Tibial nerve (tissue), 4 donors: Measurements from ENCODE around the gene FBXL7. TPM values are rescaled to one million over a fixed set of nuclear protein-coding genes. Genes with fewer than 3 reads are reported as not detected.
A peak's percentile ranks its signal among the peaks of the same experiment; 100 is the strongest.

Source experiments
- DNase-seq, 2 donors: peaks; one replicate each; pipeline ENCODE4 v3.0.0-alpha.2; 2019; ENCODE audit warnings: low spot score in 2 of 2
- H3K27ac ChIP-seq, 4 donors: fragments of 200-600 bp; sonication (generic) in 3 of 4; one replicate each; pipeline ENCODE4 v1.5.1; 2017 to 2019; ENCODE audit warnings: mild to moderate bottlenecking in 1 of 4
- H3K27me3 ChIP-seq, 2 donors: fragments of 200-600 bp; sonication (generic) in 1 of 2; one replicate each; pipeline versions ENCODE4 v1.5.1 to v1.6.0; 2017 to 2019
- H3K36me3 ChIP-seq, 3 donors: fragments of 200-600 bp; sonication (generic); one replicate each; pipeline ENCODE4 v1.5.1; 2018 to 2019
- H3K4me1 ChIP-seq, 4 donors: fragments of 200-600 bp; sonication (generic) in 3 of 4; one replicate each; pipeline ENCODE4 v1.5.1; 2017 to 2019
- H3K4me3 ChIP-seq, 4 donors: fragments of 200-600 bp; sonication (generic) in 3 of 4; one replicate each; pipeline ENCODE4 v1.5.1; 2017 to 2019; ENCODE audit warnings: mild to moderate bottlenecking in 1 of 4, moderate library complexity in 1 of 4
- H3K9me3 ChIP-seq, 4 donors: fragments of 200-600 bp; sonication (generic) in 3 of 4; one replicate each; pipeline ENCODE4 v1.5.1; 2017 to 2019
- EP300 ChIP-seq, 2 donors: sonication (generic); formaldehyde crosslinking; IDR thresholded peaks; one replicate each; pipeline ENCODE4 v1.6.1; 2017; ENCODE audit warnings: antibody characterized with exemption in 2 of 2, mild to moderate bottlenecking in 1 of 2
- POLR2A ChIP-seq, 2 donors: fragments of 450-650 bp; IDR thresholded peaks; one replicate each; pipeline ENCODE4 v1.6.1; 2017; ENCODE audit warnings: antibody characterized with exemption in 2 of 2, mild to moderate bottlenecking in 2 of 2, moderate library complexity in 2 of 2
- WGBS, 2 donors: methylation state at CpG; one replicate each; pipeline ENCODE4 v1.1.5; 2018; 5-methylcytosine and 5-hydroxymethylcytosine counted together
- total RNA-seq, 4 donors: library from RNA; depleted of rRNA; stranded (reverse); fragments of >200 nt; gene quantifications; one replicate each; pipeline ENCODE4 v1.1.0, GENCODE V29; 2016
- TF ChIP-seq, protein P1 (sequence below), 5 experiments: fragments of 200-600 bp in 3 of 5; fragments of 450-650 bp in 2 of 5; sonication (generic) in 3 of 5; IDR thresholded peaks; one replicate each; pipeline ENCODE4 v1.5.1; 2016 to 2019; ENCODE audit warnings: antibody characterized with exemption in 5 of 5, mild to moderate bottlenecking in 3 of 5, moderate library complexity in 2 of 5

FBXL7 gene
- total RNA-seq, 4 donors from 2014 or later: 33.6 to 54.5 (median 40.9) TPM

DNA sequence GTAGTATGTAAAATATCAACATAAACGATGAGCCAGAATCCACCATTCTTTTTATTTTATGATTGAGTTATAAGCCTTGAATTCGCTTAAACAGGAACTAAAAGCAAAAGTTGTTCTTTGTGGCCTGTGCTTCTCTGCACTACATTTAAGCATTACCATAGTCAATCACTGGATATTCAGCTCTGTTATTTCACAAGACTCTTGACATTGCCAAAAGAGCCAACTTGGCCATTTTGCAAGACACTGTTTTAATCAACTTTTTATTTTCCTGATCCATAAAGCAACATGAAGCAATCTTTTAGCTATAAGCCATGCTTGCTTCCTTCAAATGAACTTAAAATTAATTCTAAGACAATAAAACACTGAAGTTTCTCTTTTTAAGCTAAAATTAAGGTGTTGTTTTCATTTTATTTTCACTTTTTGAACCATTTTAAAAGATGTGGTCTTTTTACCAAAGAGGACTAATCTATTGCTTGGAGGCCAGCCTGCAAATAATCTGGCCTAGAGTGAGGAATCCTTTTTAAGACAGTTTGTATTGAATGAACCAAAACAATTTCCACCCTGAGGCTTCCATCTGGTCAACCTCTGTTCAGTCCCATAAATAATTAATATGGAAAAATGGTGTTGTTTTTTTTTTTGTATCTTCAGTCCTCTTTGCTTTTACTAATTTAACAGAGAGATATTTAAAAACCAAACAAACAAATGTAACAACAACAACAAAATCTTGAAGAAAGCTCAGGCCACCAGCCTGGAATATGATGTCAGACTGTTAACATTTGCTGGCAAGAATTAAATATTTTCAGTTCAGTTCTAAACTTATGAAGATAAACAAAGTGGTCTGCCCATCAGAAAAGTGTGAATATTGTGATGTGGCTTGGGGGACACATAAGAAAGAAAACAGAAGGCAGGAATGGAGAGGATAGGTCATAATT lies 405.2 kb downstream of the FBXL7 start:
- peak overlapping the region in 2 of 4 donors; percentile 43 to 53 for H3K27ac ChIP-seq
- H3K4me1 ChIP-seq: peaks cover 0 to 42% (median 6%) of the 10 kb centered on the region in 4 donors
- no peak for TF ChIP-seq EP300 (IDR thresholded peaks at IDR 0.05)
- TF ChIP-seq, protein P1, sequence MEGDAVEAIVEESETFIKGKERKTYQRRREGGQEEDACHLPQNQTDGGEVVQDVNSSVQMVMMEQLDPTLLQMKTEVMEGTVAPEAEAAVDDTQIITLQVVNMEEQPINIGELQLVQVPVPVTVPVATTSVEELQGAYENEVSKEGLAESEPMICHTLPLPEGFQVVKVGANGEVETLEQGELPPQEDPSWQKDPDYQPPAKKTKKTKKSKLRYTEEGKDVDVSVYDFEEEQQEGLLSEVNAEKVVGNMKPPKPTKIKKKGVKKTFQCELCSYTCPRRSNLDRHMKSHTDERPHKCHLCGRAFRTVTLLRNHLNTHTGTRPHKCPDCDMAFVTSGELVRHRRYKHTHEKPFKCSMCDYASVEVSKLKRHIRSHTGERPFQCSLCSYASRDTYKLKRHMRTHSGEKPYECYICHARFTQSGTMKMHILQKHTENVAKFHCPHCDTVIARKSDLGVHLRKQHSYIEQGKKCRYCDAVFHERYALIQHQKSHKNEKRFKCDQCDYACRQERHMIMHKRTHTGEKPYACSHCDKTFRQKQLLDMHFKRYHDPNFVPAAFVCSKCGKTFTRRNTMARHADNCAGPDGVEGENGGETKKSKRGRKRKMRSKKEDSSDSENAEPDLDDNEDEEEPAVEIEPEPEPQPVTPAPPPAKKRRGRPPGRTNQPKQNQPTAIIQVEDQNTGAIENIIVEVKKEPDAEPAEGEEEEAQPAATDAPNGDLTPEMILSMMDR (IDR thresholded peaks at IDR 0.05): no peak
- TF ChIP-seq POLR2A (IDR thresholded peaks at IDR 0.05): no peak
- H3K9me3 ChIP-seq: no peaks in the 10 kb centered on the region
- no peaks in the 10 kb centered on the region for H3K27me3 ChIP-seq
- no peaks in the 10 kb centered on the region for H3K36me3 ChIP-seq
- 80 to 94% methylated on average over 2 of the region's 2 CpGs for WGBS, 2 donors
- H3K4me3 ChIP-seq: no peak overlapping the region
- no peak for DNase-seq

DNA sequence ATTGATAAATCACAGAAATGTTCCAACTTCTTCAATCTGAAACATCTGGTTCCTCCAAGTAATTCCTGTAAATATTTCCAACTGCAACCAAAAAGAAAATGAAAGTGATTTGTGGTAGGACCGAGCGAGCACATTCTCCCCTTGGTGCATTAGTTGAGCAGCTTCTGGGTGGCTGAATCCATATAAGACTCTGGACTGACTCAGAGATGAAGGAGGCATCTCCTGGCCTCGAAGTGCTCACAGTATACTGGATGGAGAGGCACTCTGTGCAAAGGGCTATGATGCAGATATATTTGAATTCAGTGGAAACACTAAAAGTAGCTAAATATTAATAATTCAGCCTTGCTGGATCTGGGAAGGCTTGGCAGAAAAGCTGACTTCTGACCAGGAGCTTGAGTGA lies 414.7 kb downstream of the FBXL7 start:
- H3K4me3 ChIP-seq: no peak overlapping the region
- DNase-seq: no peak
- 78 to 84% methylated on average over 3 of the region's 3 CpGs for WGBS, 2 donors
- TF ChIP-seq POLR2A (IDR thresholded peaks at IDR 0.05) (no peak), EP300 (IDR thresholded peaks at IDR 0.05) (no peak)
- TF ChIP-seq, protein P1 (IDR thresholded peaks at IDR 0.05): no peak
- no peaks in the 10 kb centered on the region for H3K27me3 ChIP-seq
- H3K4me1 ChIP-seq: peaks cover 0 to 12% (median 0%) of the 10 kb centered on the region in 4 donors
- H3K27ac ChIP-seq: peak overlapping the region in 1 of 4 donors; percentile 19
- H3K9me3 ChIP-seq: no peaks in the 10 kb centered on the region
- H3K36me3 ChIP-seq: no peaks in the 10 kb centered on the region

DNA sequence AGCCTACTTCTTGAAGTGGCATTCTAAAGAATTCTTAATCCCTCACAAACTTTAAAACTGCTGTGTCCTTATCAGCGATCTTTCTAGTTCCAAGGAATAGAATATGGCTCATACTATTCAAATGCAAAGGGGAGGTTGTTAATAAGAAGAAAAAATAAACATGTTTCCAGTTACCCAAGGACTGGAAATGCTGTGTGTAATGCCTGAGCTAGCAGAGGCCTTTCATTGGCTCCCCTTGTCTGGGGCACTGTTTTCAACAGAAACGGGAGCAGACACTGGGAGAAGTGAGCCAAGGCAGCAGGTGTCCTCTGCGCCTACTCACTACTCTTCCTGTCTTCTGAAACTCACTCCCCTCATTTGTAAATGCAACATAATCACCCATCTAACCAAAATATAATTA lies 426.6 kb downstream of the FBXL7 start:
- no peak for DNase-seq
- Histone ChIP-seq H3K27me3 (no peaks in the 10 kb centered on the region), H3K36me3 (peaks cover 0 to 22% (median 0%) of the 10 kb centered on the region in 3 donors), H3K9me3 (no peaks in the 10 kb centered on the region), H3K4me3 (no peak overlapping the region), H3K27ac (no peak overlapping the region), H3K4me1 (no peaks in the 10 kb centered on the region)
- WGBS, 2 donors: 80 to 90% methylated on average over 3 of the region's 3 CpGs
- TF ChIP-seq EP300 (IDR thresholded peaks at IDR 0.05) (no peak), POLR2A (IDR thresholded peaks at IDR 0.05) (no peak)
- TF ChIP-seq, protein P1 (IDR thresholded peaks at IDR 0.05): no peak

DNA sequence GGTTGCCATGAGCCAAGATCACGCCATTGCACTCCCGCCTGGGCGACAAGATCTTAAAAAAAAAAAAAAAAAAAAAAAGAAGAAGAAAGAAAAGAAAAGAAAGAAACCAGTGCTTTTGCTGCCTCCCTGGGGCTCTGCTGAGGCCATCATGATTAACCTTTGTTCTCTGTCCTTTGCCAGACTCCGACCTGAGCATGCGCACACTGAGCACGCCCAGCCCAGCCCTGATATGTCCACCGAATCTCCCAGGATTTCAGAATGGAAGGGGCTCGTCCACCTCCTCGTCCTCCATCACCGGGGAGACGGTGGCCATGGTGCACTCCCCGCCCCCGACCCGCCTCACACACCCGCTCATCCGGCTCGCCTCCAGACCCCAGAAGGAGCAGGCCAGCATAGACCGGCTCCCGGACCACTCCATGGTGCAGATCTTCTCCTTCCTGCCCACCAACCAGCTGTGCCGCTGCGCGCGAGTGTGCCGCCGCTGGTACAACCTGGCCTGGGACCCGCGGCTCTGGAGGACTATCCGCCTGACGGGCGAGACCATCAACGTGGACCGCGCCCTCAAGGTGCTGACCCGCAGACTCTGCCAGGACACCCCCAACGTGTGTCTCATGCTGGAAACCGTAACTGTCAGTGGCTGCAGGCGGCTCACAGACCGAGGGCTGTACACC lies 427.9 kb downstream of the FBXL7 start:
- TF ChIP-seq EP300 (IDR thresholded peaks at IDR 0.05): no peak
- TF ChIP-seq, protein P1 (IDR thresholded peaks at IDR 0.05): no peak
- TF ChIP-seq POLR2A (IDR thresholded peaks at IDR 0.05): no peak
- WGBS, 2 donors: 96 to 97% methylated on average over 36 to 38 of the region's 38 CpGs
- H3K27ac ChIP-seq: no peak overlapping the region
- no peak for DNase-seq
- H3K27me3 ChIP-seq: no peaks in the 10 kb centered on the region
- no peaks in the 10 kb centered on the region for H3K4me1 ChIP-seq
- H3K4me3 ChIP-seq: no peak overlapping the region
- H3K36me3 ChIP-seq: peaks cover 0 to 22% (median 0%) of the 10 kb centered on the region in 3 donors
- no peaks in the 10 kb centered on the region for H3K9me3 ChIP-seq
